ENCODE results near the gene TSEN2.
A peak's percentile ranks its signal among the peaks of the same experiment; 100 is the strongest.

The TSEN2 gene

DNA sequence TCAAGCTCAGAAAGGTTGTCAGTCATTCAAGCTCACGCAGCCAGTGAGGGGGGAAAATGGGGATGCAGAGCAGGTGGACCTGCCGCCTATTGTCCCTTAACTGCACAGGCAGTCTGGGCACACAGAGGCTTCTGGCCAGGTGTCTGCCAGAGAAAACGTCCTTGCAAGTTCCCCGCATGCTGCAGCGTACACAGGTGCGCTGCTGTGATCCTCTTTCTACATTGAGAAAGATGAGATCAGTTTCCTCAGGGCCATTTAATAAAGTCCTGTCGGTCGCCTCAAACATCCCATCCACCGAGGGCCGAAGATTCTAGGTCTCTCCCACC is 445 bp upstream of the TSEN2 start:
- in situ Hi-C loops (cut with HindIII; ENCODE audit: low pct_ligation_motif_present, low sequenced_read_pairs), result no loop called here
- Histone ChIP-seq H3K27me3 (replicated peaks) (no peaks in the 10 kb centered on the region), H3K4me3 (ENCODE audit: low read depth, low read length) (peak overlapping the region; percentile 59), H3K27ac (no peak overlapping the region), H3K36me3 (replicated peaks) (no peaks in the 10 kb centered on the region)
- TF ChIP-seq, protein P1, sequence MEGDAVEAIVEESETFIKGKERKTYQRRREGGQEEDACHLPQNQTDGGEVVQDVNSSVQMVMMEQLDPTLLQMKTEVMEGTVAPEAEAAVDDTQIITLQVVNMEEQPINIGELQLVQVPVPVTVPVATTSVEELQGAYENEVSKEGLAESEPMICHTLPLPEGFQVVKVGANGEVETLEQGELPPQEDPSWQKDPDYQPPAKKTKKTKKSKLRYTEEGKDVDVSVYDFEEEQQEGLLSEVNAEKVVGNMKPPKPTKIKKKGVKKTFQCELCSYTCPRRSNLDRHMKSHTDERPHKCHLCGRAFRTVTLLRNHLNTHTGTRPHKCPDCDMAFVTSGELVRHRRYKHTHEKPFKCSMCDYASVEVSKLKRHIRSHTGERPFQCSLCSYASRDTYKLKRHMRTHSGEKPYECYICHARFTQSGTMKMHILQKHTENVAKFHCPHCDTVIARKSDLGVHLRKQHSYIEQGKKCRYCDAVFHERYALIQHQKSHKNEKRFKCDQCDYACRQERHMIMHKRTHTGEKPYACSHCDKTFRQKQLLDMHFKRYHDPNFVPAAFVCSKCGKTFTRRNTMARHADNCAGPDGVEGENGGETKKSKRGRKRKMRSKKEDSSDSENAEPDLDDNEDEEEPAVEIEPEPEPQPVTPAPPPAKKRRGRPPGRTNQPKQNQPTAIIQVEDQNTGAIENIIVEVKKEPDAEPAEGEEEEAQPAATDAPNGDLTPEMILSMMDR (IDR thresholded peaks at IDR 0.05; ENCODE audit: low read depth, low read length, missing control alignments), result no peak
- no peak for DNase-seq

- TF ChIP-seq, protein P1 (IDR thresholded peaks at IDR 0.05; ENCODE audit: low read depth, low read length, missing control alignments), result no peak
- Histone ChIP-seq H3K4me3 (ENCODE audit: low read depth, low read length) (peak overlapping the region; percentile 90), H3K27ac (no peak overlapping the region), H3K27me3 (replicated peaks) (no peaks in the 10 kb centered on the region), H3K36me3 (replicated peaks) (no peaks in the 10 kb centered on the region)
- no peak for DNase-seq
- in situ Hi-C loops (cut with HindIII; ENCODE audit: low pct_ligation_motif_present, low sequenced_read_pairs), result no loop called here
Observed at GRCh38 chr3:12484983-12485327, 675 bp downstream of the TSEN2 start.

- no peaks in the 10 kb centered on the region for H3K27me3 ChIP-seq (replicated peaks)
- no peaks in the 10 kb centered on the region for H3K36me3 ChIP-seq (replicated peaks)
- no peak overlapping the region for H3K27ac ChIP-seq
- no peak for DNase-seq
- no peak overlapping the region for H3K4me3 ChIP-seq (ENCODE audit: low read depth, low read length)
- TF ChIP-seq, protein P1 (IDR thresholded peaks at IDR 0.05; ENCODE audit: low read depth, low read length, missing control alignments), result no peak
- in situ Hi-C loops (cut with HindIII; ENCODE audit: low pct_ligation_motif_present, low sequenced_read_pairs), result no loop called here
Observed at GRCh38 chr3:12486001-12486400, 1.7 kb downstream of the TSEN2 start.

DNA sequence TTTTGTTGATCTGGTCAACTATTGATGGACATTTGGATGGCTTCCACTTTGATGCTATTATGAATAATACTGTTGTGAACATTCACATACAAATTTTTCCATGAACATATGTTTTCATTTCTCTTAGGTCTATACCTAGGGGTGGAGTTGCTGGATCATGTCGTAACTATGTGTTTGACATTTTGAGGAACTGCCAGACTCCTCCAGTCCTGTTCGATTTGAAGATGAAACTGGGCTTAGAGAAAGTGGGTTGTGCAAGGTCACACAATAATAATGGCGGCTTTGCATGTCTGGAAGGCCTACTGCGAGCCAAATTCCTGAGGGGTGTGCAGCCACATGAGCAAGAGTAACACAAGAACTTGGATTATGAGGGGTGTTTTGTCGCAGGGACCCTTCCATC is 2.6 kb downstream of the TSEN2 start:
- no peak overlapping the region for H3K27ac ChIP-seq
- TF ChIP-seq, protein P1 (IDR thresholded peaks at IDR 0.05; ENCODE audit: low read depth, low read length, missing control alignments), result no peak
- in situ Hi-C loops (cut with HindIII; ENCODE audit: low pct_ligation_motif_present, low sequenced_read_pairs), result no loop called here
- DNase-seq, result no peak
- H3K4me3 ChIP-seq (ENCODE audit: low read depth, low read length), result no peak overlapping the region
- no peaks in the 10 kb centered on the region for H3K27me3 ChIP-seq (replicated peaks)
- peaks cover under 1% of the 10 kb centered on the region for H3K36me3 ChIP-seq (replicated peaks)

- H3K27ac ChIP-seq, result no peak overlapping the region
- no peak overlapping the region for H3K4me3 ChIP-seq (ENCODE audit: low read depth, low read length)
- peaks cover 5% of the 10 kb centered on the region for H3K36me3 ChIP-seq (replicated peaks)
- H3K27me3 ChIP-seq (replicated peaks), result no peaks in the 10 kb centered on the region
- TF ChIP-seq, protein P1 (IDR thresholded peaks at IDR 0.05; ENCODE audit: low read depth, low read length, missing control alignments), result no peak
- in situ Hi-C loops (cut with HindIII; ENCODE audit: low pct_ligation_motif_present, low sequenced_read_pairs), result no loop called here
- no peak for DNase-seq
Observed at GRCh38 chr3:12487336-12487735, 3.1 kb downstream of the TSEN2 start.

- no peaks in the 10 kb centered on the region for H3K27me3 ChIP-seq (replicated peaks)
- in situ Hi-C loops (cut with HindIII; ENCODE audit: low pct_ligation_motif_present, low sequenced_read_pairs), result no loop called here
- peaks cover 5% of the 10 kb centered on the region for H3K36me3 ChIP-seq (replicated peaks)
Observed at GRCh38 chr3:12487786-12488185, 3.5 kb downstream of the TSEN2 start.

More at GRCh38 chr3:12487786-12488185, 3.5 kb downstream of the TSEN2 start:
- TF ChIP-seq, protein P1 (IDR thresholded peaks at IDR 0.05; ENCODE audit: low read depth, low read length, missing control alignments), result no peak
- H3K4me3 ChIP-seq (ENCODE audit: low read depth, low read length), result no peak overlapping the region
- H3K27ac ChIP-seq, result no peak overlapping the region
- DNase-seq, result no peak

Data from brain microvascular endothelial cell (primary cell).